ENCODE results near the gene TLCD3A. TPM values are rescaled to one million over a fixed set of nuclear protein-coding genes. Genes with fewer than 3 reads are reported as not detected.

Gene TLCD3A
- total RNA-seq, 1 experiment from 2014 or later, result 10.9 TPM

DNA sequence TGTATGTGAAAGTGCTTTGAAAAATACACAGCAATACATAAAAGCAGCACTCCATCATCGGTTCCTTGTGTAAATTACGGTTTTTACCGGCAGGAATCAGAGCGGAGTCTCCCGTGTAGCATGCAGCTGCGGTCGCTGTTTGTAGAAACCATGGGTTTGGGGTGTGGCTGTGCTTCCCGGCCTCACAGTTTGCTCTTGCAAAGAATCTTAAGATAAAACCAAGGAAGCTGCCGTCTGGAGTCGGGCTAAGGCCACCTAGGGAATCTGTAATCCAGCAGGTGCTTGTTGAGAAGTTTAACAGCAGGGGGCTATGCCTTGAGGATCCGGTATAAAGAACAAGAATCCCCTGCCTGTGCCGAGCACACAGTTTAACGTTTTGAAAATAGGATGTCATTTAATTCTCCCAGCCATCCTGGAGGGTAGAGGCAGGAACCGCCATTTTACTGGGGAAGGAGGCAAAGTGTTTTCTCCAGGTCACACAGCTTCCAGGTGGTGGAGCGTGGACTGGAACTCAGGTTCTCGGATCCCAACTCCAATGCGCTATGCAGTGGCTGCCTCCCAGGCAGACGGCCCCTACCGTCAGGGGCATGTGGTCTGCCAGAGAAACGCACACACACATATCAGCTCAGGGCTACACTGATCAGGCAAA is 6.0 kb upstream of the TLCD3A start:
- Histone ChIP-seq H3K27me3 (replicated peaks) (no peaks in the 10 kb centered on the region), H3K4me3 (no peak overlapping the region), H3K36me3 (no peaks in the 10 kb centered on the region), H3K9me3 (replicated peaks) (no peaks in the 10 kb centered on the region), H3K27ac (no peak overlapping the region), H3K4me1 (replicated peaks) (no peaks in the 10 kb centered on the region; the same call in 1 of the 2 replicates)
- no peak for DNase-seq (ENCODE audit: low read depth in 1 of 2, low spot score in 2 of 2)

DNA sequence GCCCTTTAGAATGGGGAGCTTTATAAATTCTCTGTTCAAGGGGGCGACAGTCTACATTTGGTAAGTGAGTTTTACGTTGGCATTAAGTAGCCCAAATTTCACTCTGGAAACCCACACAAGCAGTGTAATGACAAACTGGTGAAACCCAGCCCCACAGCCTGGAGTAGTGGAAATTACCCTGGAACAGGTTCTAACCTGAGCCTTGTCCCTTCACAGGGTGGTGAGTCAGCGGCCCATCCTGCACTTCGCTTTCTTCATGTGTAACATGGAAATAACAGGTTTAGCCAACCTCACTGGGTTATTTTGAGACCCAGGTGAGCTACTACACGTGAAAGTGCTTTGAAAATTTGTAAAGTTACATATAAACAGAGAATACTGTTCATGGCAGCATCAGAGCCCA is 3.5 kb upstream of the TLCD3A start:
- Histone ChIP-seq H3K36me3 (peaks cover 10% of the 10 kb centered on the region), H3K4me1 (replicated peaks) (peaks cover 19% of the 10 kb centered on the region), H3K27ac (no peak overlapping the region), H3K27me3 (replicated peaks) (no peaks in the 10 kb centered on the region), H3K4me3 (no peak overlapping the region), H3K9me3 (replicated peaks) (no peaks in the 10 kb centered on the region)
- no peak for DNase-seq (ENCODE audit: low read depth in 1 of 2, low spot score in 2 of 2)

DNA sequence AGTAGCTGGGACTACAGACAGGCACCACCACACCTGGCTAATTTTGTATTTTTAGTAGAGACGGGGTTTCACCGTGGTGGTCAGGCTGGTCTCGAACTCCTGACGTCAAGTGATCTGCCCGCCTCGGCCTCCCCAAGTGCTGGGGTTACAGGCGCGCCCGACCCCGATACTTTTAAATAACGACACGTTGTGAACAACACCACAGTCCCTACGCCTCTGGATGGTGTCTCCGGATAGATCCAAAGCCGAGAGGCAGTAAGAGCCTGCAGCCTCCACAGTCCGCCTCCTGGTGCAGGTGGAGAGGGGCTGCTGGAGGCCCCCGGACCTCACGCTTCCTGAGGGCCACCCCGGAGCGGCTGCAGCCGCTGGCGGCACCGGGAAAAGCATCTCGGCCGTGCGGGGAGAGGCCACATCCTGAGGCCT is 741 bp upstream of the TLCD3A start:
- Histone ChIP-seq H3K9me3 (replicated peaks) (no peaks in the 10 kb centered on the region), H3K36me3 (peaks cover 30% of the 10 kb centered on the region), H3K4me3 (peak overlapping the region; percentile 95), H3K27ac (no peak overlapping the region), H3K4me1 (replicated peaks) (peaks cover 19% of the 10 kb centered on the region), H3K27me3 (replicated peaks) (no peaks in the 10 kb centered on the region)
- DNase-seq (ENCODE audit: low read depth in 1 of 2, low spot score in 2 of 2), result no peak

DNA sequence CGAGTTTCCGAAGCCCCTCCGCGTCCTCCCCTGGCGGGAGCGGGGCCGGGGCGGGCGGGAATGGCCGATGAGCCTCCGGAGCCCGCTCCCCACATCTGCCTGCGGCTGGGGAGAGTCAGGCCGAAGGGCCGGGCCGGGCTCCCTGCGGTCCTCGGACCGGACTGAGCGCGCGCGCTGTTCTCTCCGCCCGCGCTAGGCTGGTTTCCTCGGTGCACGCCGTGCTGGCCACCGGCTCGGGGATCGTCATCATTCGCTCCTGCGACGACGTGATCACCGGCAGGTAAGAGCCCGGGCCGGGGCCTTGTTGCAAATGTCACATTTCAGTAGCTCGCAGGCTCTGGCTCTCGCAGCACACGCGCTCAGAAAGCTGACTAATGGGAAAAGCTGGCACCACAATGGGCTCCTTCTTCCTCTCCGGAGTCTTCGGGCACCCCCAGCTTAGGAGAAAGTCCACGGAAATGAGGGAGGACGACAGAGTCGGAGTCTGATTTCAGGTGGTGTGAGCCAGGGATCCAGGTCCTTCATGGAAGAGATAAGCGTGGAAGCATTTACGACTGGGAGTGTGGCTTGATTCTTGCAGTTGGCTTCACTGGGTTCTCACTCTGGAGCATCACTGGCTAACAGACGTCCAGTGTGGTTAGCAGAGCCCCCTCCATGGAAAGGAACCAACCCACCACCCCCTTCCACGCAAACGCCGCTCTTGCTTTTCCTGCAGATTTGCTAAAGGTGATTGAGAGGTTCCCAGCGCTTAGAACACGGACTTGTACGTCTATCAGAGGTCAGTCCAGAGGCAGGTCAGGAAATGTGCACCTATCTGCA is 715 bp downstream of the TLCD3A start:
- Histone ChIP-seq H3K27ac (peak overlapping the region; percentile 77), H3K4me3 (peak overlapping the region; percentile 95), H3K4me1 (replicated peaks) (peaks cover 19% of the 10 kb centered on the region), H3K36me3 (peaks cover 35% of the 10 kb centered on the region), H3K27me3 (replicated peaks) (no peaks in the 10 kb centered on the region), H3K9me3 (replicated peaks) (no peaks in the 10 kb centered on the region)
- DNase-seq (ENCODE audit: low read depth in 1 of 2, low spot score in 2 of 2), result peak in 1 of 2 experiments; percentile 32

DNA sequence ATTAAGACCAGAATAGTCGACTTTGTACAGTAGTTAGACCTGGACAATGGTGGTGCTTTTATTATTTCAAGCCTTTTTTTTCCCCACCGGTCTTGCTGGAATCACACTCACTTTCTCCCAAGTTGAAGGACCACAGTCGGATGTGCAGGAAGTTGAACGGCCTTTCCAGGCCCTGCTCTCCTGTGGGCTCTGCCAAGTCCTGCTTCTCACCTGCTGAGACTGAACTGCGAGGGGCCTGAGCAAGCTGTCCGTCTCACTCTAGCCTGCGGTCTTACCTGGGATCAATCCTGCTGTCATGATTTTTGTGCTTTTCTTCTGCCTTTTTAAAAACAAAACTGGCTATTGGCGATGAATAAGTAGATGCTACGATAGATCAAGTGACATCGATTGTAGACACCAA is 1.3 kb downstream of the TLCD3A start:
- no peak for DNase-seq (ENCODE audit: low read depth in 1 of 2, low spot score in 2 of 2)
- H3K9me3 ChIP-seq (replicated peaks), result no peaks in the 10 kb centered on the region

DNA sequence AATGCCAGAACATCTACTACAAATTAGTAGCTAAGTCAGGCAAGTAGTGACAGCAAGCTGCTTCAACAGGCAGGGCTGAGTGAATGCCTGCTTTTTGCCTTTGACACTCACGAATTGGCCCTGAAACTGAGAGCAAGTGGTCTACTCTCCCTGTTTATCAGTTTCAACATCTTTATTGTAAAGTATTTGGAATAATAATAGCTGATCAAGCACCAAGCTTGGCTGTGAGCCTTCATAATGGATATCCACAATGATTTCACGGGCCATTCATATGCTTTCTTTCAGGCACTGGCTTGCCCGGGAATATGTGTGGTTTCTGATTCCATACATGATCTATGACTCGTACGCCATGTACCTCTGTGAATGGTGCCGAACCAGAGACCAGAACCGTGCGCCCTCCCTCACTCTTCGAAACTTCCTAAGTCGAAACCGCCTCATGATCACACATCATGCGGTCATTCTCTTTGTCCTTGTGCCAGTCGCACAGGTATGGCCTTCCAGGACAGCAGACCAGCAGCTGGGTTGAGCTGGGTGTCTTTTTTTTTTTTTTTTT is 5.2 kb downstream of the TLCD3A start:
- Histone ChIP-seq H3K27me3 (replicated peaks) (no peaks in the 10 kb centered on the region), H3K4me3 (no peak overlapping the region), H3K27ac (no peak overlapping the region), H3K36me3 (peaks cover 70% of the 10 kb centered on the region), H3K4me1 (replicated peaks) (peaks cover 13% of the 10 kb centered on the region), H3K9me3 (replicated peaks) (no peaks in the 10 kb centered on the region)
- no peak for DNase-seq (ENCODE audit: low read depth in 1 of 2, low spot score in 2 of 2)

More for the DNA sequence above, 1.3 kb downstream of the TLCD3A start:
- Histone ChIP-seq H3K27me3 (replicated peaks) (no peaks in the 10 kb centered on the region), H3K4me1 (replicated peaks) (peaks cover 19% of the 10 kb centered on the region), H3K4me3 (peak overlapping the region; percentile 95), H3K27ac (no peak overlapping the region), H3K36me3 (peaks cover 41% of the 10 kb centered on the region)

DNA sequence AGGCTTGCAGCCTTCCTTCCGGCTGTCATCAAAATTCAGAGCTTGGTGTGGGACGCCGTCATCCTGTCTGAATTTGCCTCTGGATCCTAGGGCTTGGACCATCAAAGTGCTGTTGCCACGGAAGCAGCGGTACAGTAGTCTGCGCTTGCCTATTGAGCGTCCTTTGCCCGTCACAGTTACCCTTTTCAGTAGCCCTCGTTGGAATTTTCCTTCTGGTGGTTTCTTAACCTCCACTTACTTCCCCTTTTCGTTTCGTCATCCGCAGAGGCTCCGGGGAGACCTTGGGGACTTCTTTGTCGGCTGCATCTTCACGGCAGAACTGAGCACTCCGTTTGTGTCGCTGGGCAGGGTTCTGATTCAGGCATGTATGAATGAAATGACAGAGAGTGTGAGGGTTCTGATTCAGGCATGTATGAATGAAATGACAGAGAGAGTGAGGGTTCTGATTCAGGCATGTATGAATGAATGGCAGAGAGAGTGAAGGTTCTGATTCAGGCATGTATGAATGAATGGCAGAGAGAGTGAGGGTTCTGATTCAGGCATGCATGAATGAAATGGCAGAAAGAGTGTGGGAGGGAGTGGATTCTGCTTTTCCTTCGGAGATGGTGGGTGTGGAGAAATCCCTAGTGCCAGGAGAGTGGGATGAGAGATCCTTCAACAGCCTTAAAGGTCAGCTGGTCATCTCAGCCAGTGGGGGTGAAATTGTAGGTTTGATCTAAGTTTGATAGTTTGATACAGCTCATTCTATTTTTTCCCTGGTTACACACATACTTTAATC is 8.0 kb downstream of the TLCD3A start:
- no peak overlapping the region for H3K27ac ChIP-seq
- no peaks in the 10 kb centered on the region for H3K4me1 ChIP-seq (replicated peaks)
- H3K36me3 ChIP-seq, result peaks cover 71% of the 10 kb centered on the region
- H3K4me3 ChIP-seq, result no peak overlapping the region
- DNase-seq (ENCODE audit: low read depth in 1 of 2, low spot score in 2 of 2), result no peak
- no peaks in the 10 kb centered on the region for H3K27me3 ChIP-seq (replicated peaks)
- no peaks in the 10 kb centered on the region for H3K9me3 ChIP-seq (replicated peaks)

DNA sequence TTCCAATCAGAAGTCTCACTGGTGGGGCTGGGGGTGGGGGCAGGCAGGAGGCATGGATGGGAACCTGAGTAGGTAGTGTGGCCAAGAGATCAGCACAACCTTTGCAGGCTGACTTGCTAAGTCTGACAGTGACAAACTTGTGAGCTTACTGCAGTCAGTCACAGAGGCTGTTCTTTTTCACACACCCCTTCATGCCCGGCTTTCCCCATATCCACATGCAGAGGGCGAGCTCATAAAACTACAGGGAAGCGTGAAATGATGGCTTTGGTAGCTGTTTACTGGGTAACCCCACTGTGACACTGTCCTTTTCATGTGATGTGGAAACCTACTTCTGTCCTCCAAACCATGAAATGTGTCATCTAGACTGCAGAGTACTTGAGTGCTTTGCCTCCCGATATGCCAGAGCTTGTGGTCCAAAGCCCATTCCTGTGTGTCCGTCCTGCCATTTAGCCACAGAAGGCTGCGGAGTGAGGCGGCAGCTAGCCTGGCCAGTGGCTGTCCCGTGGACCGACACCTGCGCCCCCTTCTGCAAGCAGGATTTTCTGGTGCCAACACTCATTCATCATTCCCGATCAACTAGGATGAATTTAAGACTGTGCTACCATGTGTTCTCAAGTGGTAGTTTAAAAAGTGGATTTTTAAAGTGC is 9.9 kb downstream of the TLCD3A start:
- DNase-seq (ENCODE audit: low read depth in 1 of 2, low spot score in 2 of 2), result no peak
- no peaks in the 10 kb centered on the region for H3K9me3 ChIP-seq (replicated peaks)
- H3K4me3 ChIP-seq, result no peak overlapping the region
- peaks cover 85% of the 10 kb centered on the region for H3K36me3 ChIP-seq
- H3K4me1 ChIP-seq (replicated peaks), result no peaks in the 10 kb centered on the region
- no peak overlapping the region for H3K27ac ChIP-seq
- H3K27me3 ChIP-seq (replicated peaks), result no peaks in the 10 kb centered on the region

DNA sequence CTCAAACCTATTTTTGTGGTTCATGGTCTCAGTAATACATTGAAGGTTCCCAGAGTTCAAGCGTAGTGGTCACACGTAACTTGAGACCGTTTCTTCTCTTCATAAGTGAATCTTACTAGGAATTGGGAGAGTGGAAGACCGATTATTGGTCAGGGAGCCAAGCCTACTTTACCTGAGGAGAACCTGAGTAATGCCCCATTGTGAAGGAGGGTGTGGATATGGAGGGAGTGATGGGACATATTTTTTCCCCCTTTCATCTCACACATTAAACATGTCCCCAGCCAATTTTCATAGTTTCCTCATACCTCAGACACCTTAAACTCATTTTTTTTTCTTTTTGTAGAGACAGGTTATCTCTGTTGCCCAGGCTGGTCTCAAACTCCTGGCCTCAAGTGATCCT is 10.7 kb downstream of the TLCD3A start:
- Histone ChIP-seq H3K4me1 (replicated peaks) (no peaks in the 10 kb centered on the region), H3K36me3 (peaks cover 88% of the 10 kb centered on the region), H3K4me3 (no peak overlapping the region), H3K9me3 (replicated peaks) (no peaks in the 10 kb centered on the region), H3K27me3 (replicated peaks) (no peaks in the 10 kb centered on the region), H3K27ac (no peak overlapping the region)
- no peak for DNase-seq (ENCODE audit: low read depth in 1 of 2, low spot score in 2 of 2)

DNA sequence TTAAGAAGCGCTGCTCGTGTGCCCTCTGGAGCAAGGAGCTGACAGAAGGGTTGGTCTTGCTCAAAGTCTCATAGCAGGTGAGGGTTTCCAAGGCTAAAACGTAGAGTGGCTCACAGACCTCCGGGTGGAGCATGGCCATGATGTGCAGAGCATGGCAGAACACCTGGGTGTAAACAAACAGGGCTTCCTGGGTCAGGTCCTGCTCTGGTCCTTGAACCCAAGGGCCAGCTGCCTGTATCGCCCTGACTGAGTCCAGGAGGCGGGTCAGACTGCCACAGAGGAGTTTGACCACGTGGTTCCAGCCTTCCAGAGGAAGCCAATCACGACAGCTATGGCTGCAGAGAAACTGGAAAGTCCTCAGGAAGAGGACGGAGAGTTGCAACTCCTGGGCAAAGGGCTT is 12.5 kb downstream of the TLCD3A start:
- Histone ChIP-seq H3K4me1 (replicated peaks) (no peaks in the 10 kb centered on the region), H3K36me3 (peaks cover 77% of the 10 kb centered on the region), H3K4me3 (no peak overlapping the region), H3K27ac (no peak overlapping the region), H3K27me3 (replicated peaks) (no peaks in the 10 kb centered on the region), H3K9me3 (replicated peaks) (no peaks in the 10 kb centered on the region)
- no peak for DNase-seq (ENCODE audit: low read depth in 1 of 2, low spot score in 2 of 2)

DNA sequence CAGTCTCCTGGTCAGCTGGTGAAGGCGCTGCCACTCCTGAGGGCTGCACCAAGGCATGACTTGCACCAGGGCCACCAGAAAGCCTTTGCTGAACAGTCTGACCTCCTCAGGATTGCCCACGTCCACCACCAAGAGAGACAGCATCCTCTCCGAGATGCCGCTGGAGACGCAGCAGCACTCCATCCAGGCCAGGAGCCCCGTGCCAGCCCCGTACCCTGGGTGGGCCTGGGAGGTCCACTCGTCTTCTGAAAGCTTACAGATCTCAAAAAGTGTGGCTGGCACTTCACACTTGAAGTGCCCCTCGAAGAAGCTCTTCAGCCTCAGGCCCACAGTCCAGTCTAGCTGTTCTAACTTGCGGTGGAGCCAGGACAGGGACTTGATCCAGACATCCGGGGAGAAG is 13.0 kb downstream of the TLCD3A start:
- no peak for DNase-seq (ENCODE audit: low read depth in 1 of 2, low spot score in 2 of 2)
- Histone ChIP-seq H3K9me3 (replicated peaks) (no peaks in the 10 kb centered on the region), H3K36me3 (peaks cover 77% of the 10 kb centered on the region), H3K4me3 (no peak overlapping the region), H3K4me1 (replicated peaks) (peaks cover under 1% of the 10 kb centered on the region), H3K27ac (no peak overlapping the region), H3K27me3 (replicated peaks) (no peaks in the 10 kb centered on the region)

DNA sequence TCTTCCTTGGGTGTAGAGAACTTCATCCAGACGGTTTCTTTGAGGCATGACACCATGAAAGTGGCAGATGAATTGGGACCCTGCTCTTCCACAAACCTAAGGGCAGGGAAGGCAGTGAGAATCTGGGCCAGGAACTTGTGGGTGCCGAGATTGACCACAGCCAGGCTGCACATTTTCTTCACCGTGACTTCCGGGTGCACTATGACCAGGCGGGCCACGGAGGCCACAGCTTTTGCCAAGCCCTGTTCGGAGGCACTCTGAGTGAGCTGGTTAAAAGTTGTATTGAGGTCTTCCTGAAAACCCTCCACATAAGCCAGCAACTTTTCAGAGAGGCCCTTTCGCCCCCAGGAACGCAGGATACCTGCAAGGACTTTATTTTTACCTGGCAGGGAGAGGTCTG is 13.8 kb downstream of the TLCD3A start:
- H3K36me3 ChIP-seq, result peaks cover 74% of the 10 kb centered on the region
- DNase-seq (ENCODE audit: low read depth in 1 of 2, low spot score in 2 of 2), result no peak
- H3K27ac ChIP-seq, result no peak overlapping the region
- no peak overlapping the region for H3K4me3 ChIP-seq
- H3K4me1 ChIP-seq (replicated peaks), result peaks cover 9% of the 10 kb centered on the region
- H3K27me3 ChIP-seq (replicated peaks), result no peaks in the 10 kb centered on the region
- H3K9me3 ChIP-seq (replicated peaks), result no peaks in the 10 kb centered on the region

Measured in SJSA1 (cell line).